Right atrium auricular region (tissue), 2 donors: ENCODE measurements around the gene ALOX5AP. TPM values are rescaled to one million over a fixed set of nuclear protein-coding genes. Genes with fewer than 3 reads are reported as not detected.
"Not testable (repeated sequence)": the region's sequence is repeated elsewhere in the genome, so short reads cannot be mapped to it uniquely, and the experiment has no call there.

Source experiments
- DNase-seq: peaks from one replicate; pipeline ENCODE4 v3.0.0-alpha.2; 2019; ENCODE audit warnings: low spot score
- H3K27ac ChIP-seq, 2 donors: fragments of 200-600 bp; sonication (generic); 1 replicate in 1 of 2; 2 replicates in 1 of 2; pipeline ENCODE4 v1.5.1; 2016 to 2019
- H3K27me3 ChIP-seq, 2 donors: fragments of 200-600 bp; sonication (generic); one replicate each; pipeline versions ENCODE4 v1.5.1 to v1.6.0; 2017 to 2019
- H3K36me3 ChIP-seq: fragments of 200-600 bp; sonication (generic); one replicate; pipeline ENCODE4 v1.5.1; 2016
- H3K4me1 ChIP-seq, 2 donors: fragments of 200-600 bp; sonication (generic); one replicate each; pipeline versions ENCODE4 v1.5.1 to v1.6.0; 2017 to 2019
- H3K4me3 ChIP-seq, 2 donors: fragments of 200-600 bp; sonication (generic); 1 replicate in 1 of 2; 2 replicates in 1 of 2; pipeline ENCODE4 v1.5.1; 2017 to 2019; ENCODE audit warnings: mild to moderate bottlenecking in 1 of 2, moderate library complexity in 1 of 2
- H3K9me3 ChIP-seq, 2 donors: fragments of 200-600 bp; sonication (generic); one replicate each; pipeline ENCODE4 v1.5.1; 2019
- total RNA-seq, 2 donors: library from RNA; depleted of rRNA; stranded (reverse); fragments of >200 nt; gene quantifications; one replicate each; pipeline ENCODE4 v1.1.0, GENCODE V29; 2016
- TF ChIP-seq, protein P1 (sequence below), 2 donors: fragments of 200-600 bp; sonication (generic); IDR thresholded peaks; one replicate each; pipeline ENCODE4 v1.5.1; 2019; ENCODE audit warnings: antibody characterized with exemption in 2 of 2

The ALOX5AP gene
- total RNA-seq, 2 donors from 2014 or later = 7.4 to 41.4 TPM

DNA sequence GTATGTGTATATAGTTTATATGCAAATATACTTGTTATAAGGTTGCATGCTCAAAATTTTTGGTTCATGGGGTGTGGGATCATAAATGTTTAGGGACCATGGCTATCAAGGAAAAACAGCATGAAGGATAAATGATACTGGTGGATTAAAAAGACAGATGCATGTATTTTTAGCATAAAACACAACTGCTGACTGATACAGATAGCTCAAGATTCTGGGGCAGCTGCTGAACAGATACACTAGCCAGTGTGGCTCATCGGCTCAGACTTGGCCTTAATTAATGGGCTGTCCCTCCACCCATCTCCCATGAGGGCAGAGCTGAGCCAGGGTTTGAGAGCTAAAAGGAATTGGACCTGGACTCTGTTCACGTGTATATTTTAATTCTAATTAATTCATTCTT lies 11.4 kb downstream of the ALOX5AP start:
- no peak overlapping the region for H3K4me3 ChIP-seq
- H3K9me3 ChIP-seq = no peaks in the 10 kb centered on the region
- H3K4me1 ChIP-seq = peaks cover 0 to 47% of the 10 kb centered on the region in 2 donors
- no peak overlapping the region for H3K27ac ChIP-seq
- H3K36me3 ChIP-seq = no peaks in the 10 kb centered on the region
- TF ChIP-seq, protein P1, sequence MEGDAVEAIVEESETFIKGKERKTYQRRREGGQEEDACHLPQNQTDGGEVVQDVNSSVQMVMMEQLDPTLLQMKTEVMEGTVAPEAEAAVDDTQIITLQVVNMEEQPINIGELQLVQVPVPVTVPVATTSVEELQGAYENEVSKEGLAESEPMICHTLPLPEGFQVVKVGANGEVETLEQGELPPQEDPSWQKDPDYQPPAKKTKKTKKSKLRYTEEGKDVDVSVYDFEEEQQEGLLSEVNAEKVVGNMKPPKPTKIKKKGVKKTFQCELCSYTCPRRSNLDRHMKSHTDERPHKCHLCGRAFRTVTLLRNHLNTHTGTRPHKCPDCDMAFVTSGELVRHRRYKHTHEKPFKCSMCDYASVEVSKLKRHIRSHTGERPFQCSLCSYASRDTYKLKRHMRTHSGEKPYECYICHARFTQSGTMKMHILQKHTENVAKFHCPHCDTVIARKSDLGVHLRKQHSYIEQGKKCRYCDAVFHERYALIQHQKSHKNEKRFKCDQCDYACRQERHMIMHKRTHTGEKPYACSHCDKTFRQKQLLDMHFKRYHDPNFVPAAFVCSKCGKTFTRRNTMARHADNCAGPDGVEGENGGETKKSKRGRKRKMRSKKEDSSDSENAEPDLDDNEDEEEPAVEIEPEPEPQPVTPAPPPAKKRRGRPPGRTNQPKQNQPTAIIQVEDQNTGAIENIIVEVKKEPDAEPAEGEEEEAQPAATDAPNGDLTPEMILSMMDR (IDR thresholded peaks at IDR 0.05) = no peak
- no peaks in the 10 kb centered on the region for H3K27me3 ChIP-seq
- DNase-seq = no peak

DNA sequence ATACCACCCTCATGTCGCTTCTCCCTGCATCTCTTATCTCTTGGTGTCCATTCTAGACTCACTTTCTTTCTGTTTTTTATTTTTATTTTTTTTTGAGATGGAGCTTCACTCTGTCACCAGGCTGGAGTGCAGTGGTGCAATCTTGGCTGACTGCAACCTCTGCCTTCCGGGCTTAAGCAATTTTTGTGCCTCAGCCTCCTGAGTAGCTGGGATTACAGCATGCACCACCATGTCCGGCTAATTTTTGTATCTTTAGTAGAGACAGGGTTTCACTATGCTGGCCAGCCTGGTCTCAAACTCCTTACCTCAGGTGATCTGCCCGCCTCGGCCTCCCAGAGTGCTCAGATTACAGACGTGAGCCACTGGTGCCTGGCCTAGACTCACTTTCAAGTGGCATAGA lies 12.5 kb downstream of the ALOX5AP start:
- not testable (repeated sequence) for H3K9me3 ChIP-seq, H3K36me3 ChIP-seq, H3K27ac ChIP-seq, H3K27me3 ChIP-seq, H3K4me3 ChIP-seq, DNase-seq
- peaks cover 0 to 52% of the 10 kb centered on the region in 2 donors for H3K4me1 ChIP-seq

DNA sequence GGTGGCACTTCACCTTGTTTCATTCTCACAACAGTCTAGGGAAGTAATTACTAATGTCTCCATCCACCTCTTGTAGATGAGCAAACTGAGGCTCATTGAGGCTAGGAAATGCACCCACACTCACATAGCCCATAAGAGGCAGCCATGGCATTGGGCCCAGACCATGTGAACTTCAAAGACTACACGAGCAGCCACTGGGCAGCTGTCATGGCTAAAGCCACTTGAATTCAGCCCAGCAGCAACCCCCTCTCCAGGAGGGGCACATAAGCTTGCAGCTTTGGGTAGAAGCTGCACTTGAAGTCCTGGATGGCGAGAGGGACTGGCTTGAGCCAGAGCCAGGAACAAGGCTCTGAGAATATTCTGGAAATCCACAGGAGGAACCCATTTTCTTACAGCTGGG lies 13.4 kb downstream of the ALOX5AP start:
- TF ChIP-seq, protein P1 (IDR thresholded peaks at IDR 0.05) = no peak
- DNase-seq = no peak
- no peaks in the 10 kb centered on the region for H3K36me3 ChIP-seq
- H3K4me3 ChIP-seq = no peak overlapping the region
- H3K27ac ChIP-seq = no peak overlapping the region
- peaks cover 0 to 46% of the 10 kb centered on the region in 2 donors for H3K4me1 ChIP-seq
- no peaks in the 10 kb centered on the region for H3K9me3 ChIP-seq
- H3K27me3 ChIP-seq = no peaks in the 10 kb centered on the region

DNA sequence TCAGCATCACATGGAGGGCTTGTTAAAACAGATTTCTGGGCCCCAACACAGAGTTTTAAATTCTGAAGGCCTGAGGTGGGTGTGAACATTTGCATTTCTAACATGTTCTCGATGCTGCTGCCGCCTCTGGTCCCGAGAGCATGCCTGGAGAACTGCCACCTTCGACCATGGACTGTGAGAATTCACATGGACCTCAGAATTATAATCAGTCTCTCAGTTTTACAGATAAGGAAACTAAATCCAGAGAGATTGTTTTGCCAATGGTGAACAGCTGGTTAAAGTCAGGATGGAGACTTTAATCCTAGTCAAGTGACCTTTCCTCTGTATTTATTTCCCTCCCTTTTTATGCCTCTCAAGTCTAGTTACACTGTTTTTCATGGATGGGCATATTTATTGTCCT lies 14.7 kb downstream of the ALOX5AP start:
- no peak for DNase-seq
- H3K36me3 ChIP-seq = no peaks in the 10 kb centered on the region

DNA sequence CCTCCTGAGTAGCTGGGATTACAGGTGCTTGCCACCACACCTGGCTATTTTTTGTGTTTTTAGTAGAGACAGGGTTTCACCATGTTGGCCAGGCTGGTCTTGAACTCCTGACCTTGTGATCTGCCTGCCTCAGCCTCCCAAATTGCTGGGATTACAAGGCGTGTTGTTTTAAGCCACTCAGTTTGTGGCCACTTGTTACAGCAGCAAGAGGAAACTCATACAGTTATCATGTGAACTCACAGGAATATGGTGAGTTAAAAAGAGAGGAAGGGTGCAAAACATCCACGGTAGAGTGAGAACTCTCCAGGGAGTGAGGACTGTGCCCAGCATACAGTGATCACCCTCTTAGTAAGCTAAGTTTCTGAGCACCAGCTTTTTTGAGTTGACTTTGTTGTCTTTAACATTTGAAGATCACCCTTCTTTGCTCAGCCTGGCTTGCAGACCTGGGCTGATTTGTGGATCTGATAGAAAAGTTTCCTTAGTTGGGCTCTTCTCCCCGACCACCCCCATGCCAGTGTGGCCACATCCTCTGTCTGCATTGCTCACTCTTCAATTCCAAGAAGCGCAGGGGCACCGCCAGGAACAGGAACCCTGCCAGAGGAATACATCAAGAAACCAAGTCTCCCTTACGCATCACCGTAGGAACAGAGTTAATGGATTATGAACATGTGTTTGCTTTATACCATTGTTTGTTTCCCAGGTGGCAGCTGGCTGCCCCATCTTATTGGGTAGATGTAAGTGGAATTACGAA lies 16.0 kb downstream of the ALOX5AP start:
- no peaks in the 10 kb centered on the region for H3K27me3 ChIP-seq
- TF ChIP-seq, protein P1 (IDR thresholded peaks at IDR 0.05) = no peak
- H3K36me3 ChIP-seq = no peaks in the 10 kb centered on the region
- no peak for DNase-seq
- H3K27ac ChIP-seq = no peak overlapping the region
- H3K4me3 ChIP-seq = no peak overlapping the region
- peaks cover 0 to 20% of the 10 kb centered on the region in 2 donors for H3K4me1 ChIP-seq
- H3K9me3 ChIP-seq = no peaks in the 10 kb centered on the region

More for the DNA sequence above, 14.7 kb downstream of the ALOX5AP start:
- Histone ChIP-seq H3K4me3 (no peak overlapping the region), H3K27me3 (no peaks in the 10 kb centered on the region), H3K27ac (no peak overlapping the region), H3K4me1 (peaks cover 0 to 32% of the 10 kb centered on the region in 2 donors), H3K9me3 (no peaks in the 10 kb centered on the region)
- TF ChIP-seq, protein P1 (IDR thresholded peaks at IDR 0.05) = no peak

DNA sequence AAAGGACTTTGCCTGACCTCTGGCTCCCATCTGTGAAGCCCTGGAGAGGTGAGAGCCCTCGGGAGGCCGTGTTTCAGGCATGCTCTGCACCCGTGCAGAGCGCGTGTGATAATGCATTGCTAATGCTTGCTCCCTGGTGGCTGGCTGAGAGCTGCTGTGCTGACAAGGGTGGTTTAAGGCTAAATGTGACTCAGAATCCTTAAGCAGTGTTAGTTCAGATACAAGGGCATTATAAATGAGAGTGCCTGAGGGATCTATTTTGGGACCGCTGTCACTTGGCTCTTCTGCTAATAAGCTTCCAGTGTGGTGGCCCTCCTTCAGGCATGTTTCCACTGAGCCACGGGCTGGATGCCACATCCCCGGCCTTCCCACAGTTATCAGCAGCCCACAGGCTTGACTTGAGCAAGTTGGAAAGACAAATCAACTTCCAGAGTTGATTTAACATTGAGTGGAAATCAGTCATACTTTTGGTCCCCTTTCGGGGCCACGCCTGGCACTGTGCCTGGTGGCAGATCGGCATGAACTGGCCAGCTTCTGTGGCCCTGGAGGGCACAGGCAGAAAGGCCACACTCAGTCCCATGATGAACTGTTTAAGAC lies 17.0 kb downstream of the ALOX5AP start:
- no peak for DNase-seq
- Histone ChIP-seq H3K4me3 (no peak overlapping the region), H3K4me1 (peaks cover 0 to 15% of the 10 kb centered on the region in 2 donors), H3K36me3 (no peaks in the 10 kb centered on the region), H3K9me3 (no peaks in the 10 kb centered on the region), H3K27me3 (no peaks in the 10 kb centered on the region), H3K27ac (no peak overlapping the region)
- TF ChIP-seq, protein P1 (IDR thresholded peaks at IDR 0.05) = no peak
